Measurements from ENCODE around the gene VEGFD.

Gene VEGFD, protein sequence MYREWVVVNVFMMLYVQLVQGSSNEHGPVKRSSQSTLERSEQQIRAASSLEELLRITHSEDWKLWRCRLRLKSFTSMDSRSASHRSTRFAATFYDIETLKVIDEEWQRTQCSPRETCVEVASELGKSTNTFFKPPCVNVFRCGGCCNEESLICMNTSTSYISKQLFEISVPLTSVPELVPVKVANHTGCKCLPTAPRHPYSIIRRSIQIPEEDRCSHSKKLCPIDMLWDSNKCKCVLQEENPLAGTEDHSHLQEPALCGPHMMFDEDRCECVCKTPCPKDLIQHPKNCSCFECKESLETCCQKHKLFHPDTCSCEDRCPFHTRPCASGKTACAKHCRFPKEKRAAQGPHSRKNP

DNA sequence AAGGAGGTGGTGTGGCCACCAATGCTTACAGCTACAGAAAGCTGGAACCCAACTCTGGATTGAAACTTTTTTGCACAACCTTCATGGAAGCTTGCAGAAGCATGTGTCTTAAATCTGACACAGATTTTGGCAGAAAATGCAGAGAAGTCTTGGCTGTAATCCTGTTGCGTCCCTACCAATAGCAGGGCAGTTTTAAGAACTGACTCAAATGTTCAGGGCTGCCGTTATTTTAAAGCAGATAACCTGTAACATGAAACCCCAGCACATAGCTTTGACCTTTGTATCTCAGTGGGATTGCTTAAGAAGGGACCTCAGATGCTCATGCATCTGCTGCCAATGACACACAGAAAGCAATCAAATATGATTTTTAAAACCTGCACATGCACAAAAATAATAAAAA, at the start of gene VEGFD:
TSS of gene VEGFD (minus strand) at position 110 of the 400 bp plus-strand sequence. CDS start 467 bp downstream, outside the sequence.
- no peak within 1 kb of the TSS for H3K27ac ChIP-seq
- no peak within 1 kb of the TSS for H3K4me3 ChIP-seq

DNA sequence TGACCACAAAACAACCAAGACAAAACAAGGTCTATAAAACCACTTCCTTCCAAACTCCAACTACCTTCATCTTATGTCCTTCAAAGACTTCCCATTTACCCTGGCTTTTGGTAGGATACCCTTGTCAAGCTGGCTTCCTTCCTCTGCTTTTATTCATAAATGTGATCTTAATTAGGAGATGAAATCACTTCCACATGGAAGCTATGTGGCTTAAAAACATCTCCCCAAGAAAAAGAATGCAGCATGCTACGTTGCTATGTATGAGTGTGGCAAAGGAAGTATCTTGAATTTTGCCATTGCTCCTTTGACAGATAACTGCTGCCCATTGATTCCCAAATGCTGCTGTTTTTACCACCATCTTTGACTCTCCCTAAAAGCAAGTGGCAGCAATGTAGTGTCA, 46.4 kb upstream of the VEGFD start:
- H3K27ac ChIP-seq, result no peak overlapping the region
- H3K4me3 ChIP-seq, result no peak overlapping the region

DNA sequence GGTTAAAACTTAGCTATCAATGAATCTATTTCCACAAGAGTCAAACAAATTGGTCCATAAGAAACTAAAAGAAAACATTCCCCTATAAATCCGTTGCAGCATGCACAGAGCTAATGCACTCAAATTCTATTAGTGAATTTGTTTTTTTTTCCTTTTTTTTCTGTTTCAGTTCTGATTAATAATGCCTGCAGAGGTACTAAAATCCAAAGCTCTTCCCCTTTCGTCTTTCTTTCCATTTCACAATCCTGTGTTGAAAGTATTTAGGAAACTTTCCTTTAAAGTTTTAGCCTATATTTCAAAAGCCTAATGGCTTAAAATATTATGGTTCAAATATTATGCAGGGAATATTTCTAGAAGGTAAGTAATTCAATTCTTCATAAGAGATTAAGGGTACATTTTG, 45.9 kb upstream of the VEGFD start:
- H3K27ac ChIP-seq, result no peak overlapping the region
- no peak overlapping the region for H3K4me3 ChIP-seq

DNA sequence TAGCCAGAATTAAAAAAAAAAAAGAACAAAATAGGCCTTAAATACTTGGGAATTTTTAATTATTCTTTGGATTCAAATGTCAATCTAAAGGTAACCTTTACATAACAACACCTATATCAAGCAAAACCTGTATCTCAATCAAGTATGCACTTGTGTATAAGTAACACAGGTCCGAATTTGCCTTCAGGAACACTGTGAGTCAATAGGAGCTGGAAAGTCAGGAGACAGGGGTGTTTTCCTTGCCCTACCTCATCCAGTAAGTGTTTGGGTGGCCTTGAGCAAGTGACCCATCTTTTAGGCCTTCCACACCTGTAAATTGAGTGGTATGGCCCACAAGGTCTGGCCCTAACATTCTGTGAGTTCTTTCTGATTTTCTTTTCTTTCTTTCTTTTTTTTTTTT, 40.8 kb upstream of the VEGFD start:
- no peak overlapping the region for H3K27ac ChIP-seq

DNA sequence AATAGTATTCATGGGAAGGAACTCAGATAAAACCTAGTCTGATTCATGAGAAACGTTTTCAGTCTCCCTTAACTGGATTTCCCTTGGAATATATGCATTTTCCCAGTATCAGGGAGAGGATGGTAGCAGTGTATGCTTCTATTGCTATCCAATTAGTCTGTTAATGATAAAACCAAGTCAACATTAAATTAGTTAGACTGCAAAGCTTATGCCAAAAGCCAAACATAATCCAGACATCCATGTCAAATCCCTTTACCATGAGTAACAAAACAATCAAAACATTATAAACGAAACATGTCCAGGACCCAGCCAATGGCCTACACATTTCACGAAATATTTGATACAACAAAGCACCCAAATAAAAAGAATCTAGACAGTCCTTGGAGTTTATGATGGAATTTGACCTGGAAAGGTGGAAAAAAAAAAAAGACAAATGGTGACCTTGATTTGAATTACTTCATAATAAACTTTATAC, 34.5 kb upstream of the VEGFD start:
- H3K4me3 ChIP-seq, result no peak overlapping the region
- no peak overlapping the region for H3K27ac ChIP-seq

More for the DNA sequence above, 40.8 kb upstream of the VEGFD start:
- no peak overlapping the region for H3K4me3 ChIP-seq

DNA sequence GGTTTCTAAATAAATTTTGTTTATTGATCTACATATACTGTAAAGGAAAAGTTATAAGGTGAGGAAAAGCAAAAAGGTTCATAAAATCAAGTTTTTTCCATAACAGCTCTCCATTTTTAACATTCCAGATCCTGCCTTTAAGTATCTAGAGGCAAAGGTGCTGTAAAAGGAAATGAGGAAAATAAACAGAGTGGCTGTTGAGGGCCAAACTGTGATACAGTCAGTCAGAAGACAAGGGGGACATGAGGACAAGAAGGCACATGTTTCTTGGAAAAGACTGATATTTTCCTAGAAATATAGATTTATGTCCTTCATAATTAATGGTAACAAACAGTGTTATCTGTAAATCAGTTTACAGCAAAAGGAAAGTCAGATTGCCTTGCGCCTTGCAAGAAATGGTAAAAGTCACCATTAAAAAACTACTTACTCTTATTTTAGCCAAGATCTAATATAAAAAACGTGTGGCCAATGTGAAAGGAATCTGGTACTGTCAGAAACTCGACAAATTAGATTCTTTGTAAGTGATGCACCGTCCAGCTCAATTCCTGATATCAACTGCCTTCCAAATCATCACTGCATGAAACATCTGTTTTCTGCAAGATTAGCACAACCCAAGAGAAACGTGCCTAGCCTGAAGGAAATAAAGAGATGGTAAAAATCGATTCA, 34.0 kb upstream of the VEGFD start:
- Histone ChIP-seq H3K4me3 (no peak overlapping the region), H3K27ac (no peak overlapping the region)

DNA sequence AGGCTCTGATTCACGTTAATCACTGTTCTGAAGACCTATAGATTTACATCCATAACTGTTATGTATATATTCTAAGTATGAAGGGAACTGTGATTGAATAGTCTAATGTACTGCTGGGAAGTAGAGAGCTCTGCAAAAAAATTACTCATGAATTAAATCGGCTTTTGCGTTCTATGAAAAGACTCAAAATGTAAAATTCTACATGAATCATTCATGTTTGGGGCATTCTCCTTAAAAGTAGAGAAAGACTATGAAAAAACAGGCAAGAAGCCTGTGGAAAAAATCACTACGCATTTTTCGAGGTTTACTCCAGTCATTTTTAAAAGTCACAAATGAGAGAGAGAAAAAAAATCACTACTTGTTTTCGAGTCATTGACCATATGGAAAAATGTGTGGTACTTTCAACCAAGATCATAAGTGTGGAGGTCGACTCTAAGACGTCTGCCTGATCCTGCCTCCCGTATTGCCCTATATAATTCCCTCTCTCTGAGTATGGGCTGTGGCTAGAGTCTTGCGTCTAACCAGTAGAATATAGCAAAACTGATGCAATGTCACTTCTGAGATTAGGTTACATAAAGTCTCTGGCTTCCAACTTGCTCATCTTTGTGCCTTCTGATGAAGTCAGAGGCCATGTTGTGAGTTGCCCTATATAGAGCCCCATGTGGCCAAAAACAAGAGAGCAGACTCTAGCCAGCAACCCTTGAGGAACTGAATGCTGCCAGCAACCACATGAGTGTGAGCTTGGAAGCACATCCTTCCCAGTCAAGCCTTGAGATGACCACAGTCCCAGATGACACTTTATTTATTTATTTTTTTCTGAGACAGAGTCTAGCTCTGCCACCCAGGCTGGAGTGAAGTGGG, 32.1 kb upstream of the VEGFD start:
- no peak overlapping the region for H3K27ac ChIP-seq

DNA sequence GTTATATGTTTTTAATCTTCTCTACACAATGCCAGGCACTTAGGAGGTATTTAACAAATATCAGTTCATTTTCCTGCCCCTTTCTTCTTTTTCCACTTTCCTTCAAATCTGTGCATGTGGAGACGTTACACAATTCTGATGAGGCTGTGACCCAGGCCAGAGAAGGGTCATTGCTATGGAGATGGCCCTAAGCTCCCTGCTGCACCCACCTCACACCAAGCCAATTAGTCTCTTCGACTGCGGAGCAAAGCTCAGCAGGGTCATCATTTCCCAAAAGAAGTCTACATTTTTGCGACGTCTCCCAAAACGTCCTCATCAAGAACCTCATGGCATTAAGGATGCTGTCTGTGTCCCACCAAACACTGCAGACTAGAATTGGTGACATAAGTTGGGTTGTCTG, 28.9 kb upstream of the VEGFD start:
- H3K4me3 ChIP-seq, result no peak overlapping the region
- H3K27ac ChIP-seq, result no peak overlapping the region

More for the DNA sequence above, 32.1 kb upstream of the VEGFD start:
- no peak overlapping the region for H3K4me3 ChIP-seq

DNA sequence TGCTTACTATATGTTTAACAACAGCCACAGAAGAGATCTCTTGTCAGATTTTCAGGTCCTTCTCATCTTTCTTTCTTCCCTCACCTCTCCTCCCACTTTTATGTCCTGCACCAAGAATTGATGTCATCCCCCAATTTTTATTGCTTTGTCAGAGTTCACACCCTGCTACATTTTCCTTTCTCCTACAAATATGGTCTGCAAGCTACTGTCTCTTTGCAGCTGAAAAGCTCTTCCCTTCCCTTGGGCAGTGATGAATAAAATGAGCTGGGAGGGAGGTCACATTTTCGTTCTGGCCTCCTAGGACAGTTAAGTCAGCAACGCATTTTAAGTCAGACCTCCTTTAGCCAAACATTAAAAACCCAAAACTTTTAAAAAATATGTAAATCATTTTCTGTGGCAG, 26.7 kb upstream of the VEGFD start:
- H3K27ac ChIP-seq, result no peak overlapping the region

DNA sequence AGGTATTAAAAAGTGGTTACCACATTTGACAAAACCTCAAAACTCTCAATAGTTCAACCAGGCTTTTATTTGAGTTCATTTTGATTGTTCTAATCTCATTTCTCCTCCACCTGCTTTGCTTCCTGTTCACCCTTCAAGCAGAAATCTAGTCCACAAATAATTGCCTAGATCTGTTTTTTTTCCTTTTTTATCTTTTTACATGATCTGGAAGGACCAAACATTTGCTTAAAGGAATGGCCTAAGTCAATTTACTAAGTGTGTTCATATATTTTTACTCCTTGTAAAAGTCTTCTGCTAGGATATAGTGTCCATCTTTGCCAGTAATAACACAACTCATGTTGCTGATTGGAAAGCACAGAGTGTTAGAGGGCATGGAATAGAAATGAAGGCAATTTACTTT, 26.2 kb upstream of the VEGFD start:
- H3K27ac ChIP-seq, result no peak overlapping the region
- no peak overlapping the region for H3K4me3 ChIP-seq

More for the DNA sequence above, 26.7 kb upstream of the VEGFD start:
- H3K4me3 ChIP-seq, result no peak overlapping the region

DNA sequence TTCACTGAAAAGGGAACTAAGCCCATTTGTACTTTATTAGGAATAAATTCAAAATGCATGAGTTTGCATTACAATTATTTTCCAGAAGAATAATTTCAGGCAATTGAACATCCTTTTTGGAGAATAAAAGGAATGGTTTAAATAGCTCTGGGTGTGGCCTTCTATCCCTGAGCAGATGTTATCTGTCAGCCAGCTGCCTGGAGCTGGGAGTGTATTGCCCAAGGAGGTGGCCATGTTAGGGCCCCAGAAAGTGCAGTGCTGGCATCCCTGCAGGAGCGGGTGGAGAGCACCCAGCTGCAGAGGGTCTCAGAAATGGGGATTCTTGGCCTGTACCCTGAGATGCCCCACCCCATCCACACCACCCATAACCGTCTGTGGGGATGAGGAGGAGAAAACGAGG, 21.6 kb upstream of the VEGFD start:
- no peak overlapping the region for H3K27ac ChIP-seq
- no peak overlapping the region for H3K4me3 ChIP-seq

DNA sequence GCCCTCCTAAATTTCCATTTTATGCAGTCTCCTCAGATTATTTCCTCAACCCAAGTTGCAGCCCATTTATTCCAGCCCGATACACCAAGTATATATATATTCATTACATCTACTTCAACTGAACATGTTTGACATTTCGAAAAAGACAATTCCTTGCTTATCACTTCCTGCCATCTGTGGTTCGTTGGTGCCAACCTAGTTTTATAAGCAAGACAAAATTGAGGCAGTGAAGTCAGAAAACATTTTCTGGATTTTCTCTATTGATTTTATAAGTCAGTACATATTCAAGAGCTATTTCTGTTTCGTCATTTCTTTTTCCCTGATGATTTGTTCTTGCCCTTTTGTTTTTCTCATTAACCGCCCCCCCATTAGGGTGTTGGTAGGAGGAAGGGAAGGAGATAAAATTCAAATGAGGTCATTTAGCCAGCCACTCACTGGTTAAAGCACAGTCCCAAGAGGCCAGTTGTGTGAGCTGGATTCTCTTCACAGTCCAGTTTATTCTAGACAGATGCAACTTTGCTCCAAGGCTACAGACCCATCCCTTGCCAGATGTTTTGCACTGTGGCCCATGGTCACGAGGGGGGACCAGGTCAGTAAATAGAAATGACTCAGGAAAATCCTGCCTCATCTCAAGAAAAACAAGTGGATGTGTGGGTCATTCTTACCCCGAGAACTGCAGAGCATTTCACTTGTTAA, 20.3 kb upstream of the VEGFD start:
- no peak overlapping the region for H3K4me3 ChIP-seq
- peak overlapping the region in 1 of 21 experiments; percentile 6 for H3K27ac ChIP-seq

DNA sequence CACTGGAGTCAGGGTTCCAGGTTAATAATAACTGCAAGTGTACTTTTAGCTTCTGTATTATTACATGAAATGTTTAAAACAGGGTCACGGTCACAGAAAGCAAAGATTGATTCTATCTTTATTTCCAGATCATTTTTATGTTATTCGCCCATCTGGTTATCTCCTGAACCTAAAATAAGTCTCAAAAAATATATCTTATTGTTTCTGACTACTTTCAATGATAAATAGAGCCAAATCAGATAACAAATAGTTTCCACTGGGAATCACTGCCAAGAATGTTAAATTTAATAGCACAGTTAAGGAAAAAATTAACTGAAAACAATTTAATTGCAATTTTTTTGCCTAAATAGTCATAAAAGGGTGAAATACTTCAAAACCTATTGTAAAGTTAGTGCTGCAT, 17.2 kb upstream of the VEGFD start:
- no peak overlapping the region for H3K4me3 ChIP-seq
- H3K27ac ChIP-seq, result no peak overlapping the region

DNA sequence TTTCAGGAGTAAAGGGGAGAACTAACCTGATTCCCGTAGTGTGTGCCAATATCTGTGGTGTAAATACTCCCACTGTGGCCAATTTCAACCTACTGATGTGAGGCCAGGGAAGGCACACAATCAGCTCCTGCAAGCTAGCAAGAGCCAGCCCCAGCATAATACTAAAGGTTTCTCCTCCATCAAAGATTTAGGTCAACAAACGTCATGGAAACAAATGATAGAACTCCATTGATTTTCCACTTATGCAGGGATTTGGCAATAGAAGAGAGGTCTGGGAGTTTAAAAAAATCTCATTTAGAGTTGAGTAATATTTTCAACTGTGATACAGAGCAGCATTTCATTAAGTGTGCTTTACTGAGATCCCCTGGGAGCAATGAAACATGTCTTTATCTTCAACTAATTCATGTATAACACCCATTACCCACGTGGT, 15.8 kb upstream of the VEGFD start:
- Histone ChIP-seq H3K4me3 (no peak overlapping the region), H3K27ac (no peak overlapping the region)

DNA sequence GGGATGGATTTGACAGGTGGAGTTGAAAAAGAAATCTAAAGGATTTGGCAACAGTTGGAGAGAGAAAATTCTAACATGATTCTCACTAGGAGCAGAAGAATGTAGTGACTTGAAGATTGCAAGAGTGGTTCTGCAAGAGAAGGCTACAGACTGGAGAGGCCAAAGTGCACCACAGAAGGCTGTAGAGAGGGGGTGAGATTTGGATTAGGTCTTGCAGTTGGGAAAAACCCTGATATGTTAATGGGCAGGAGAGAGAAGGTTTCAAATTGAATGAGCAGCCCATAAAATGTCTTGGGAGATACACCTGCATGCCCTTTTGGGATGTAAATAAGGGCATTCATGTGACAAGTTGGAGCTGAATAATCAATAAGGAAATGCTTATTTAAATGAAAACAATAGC, 14.7 kb upstream of the VEGFD start:
- Histone ChIP-seq H3K4me3 (no peak overlapping the region), H3K27ac (no peak overlapping the region)

DNA sequence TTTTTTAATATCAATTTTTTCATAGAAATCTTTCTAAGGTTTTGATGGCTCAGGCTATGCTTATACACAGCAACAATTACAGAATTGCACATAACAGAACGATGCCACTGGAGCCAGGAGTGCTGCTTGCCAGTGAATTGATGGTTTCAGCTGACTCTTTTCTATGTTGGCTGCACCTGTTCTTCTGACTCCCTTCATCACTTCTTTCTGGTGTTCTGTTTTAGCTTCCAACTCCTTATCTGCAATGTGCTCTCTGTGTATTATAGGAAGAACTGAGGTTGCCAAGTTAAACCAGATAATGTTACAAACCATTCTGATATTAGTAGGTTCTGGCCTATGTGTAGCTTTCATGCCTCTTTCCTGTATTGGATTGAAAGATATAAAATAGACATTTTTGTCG, 11.6 kb upstream of the VEGFD start:
- Histone ChIP-seq H3K27ac (no peak overlapping the region), H3K4me3 (no peak overlapping the region)

DNA sequence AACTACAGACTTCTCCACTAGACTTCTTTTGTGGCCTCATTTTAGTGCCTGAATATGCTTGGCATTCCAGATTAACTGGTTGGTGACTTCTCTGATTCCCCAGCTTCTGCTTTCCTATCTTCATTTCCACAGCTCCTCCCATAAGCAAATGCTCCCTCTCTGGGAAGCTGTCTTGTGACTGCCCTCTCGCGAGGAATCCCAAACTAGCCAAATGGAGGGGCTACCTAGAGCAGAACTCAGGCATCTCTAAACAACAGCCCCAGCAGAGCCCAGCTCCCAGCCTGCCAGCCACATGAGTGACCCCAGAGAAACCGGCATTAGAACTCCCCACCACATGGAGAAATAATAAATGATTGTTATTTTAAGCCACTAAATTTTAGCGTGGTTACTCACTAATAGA, 7.6 kb upstream of the VEGFD start:
- H3K4me3 ChIP-seq, result no peak overlapping the region
- H3K27ac ChIP-seq, result no peak overlapping the region

DNA sequence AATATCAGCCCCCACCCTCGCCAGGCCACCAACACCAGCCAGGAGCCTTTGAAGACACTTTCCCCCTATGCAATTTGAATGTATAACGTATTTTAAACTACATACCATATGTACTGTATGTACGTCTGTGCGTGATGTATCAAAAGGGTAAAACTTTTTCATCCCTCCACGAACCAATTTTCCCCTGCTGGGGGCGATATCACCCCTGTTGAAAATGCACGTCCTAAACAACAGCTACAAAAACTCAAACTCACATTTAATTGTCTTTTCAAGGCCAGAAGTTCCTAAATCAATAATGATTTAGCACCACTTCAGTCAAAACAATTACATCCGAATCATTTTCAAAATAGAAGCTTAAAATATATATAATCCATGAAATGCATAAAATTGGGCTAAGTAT, 1.4 kb downstream of the VEGFD start:
- Histone ChIP-seq H3K27ac (no peak overlapping the region), H3K4me3 (no peak overlapping the region)

DNA sequence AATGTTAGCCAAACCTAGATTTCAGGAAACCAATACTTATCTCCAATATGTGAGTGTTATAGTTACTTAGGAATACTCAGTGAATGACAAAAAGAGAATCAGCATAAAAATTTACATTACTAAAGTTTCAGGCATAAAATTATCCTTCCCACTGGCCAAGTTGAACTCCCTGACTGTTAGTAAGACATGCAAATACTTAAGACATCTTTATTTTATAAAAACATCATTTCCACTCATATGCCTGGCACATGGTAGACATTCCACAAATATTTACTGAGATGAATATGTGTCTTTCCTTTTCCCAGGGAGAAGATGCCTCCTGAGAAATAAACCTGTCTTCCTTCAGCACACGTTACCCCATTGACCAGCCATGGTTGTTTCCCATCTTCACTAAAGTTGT, 7.3 kb downstream of the VEGFD start:
- H3K27ac ChIP-seq, result no peak overlapping the region
- no peak overlapping the region for H3K4me3 ChIP-seq

DNA sequence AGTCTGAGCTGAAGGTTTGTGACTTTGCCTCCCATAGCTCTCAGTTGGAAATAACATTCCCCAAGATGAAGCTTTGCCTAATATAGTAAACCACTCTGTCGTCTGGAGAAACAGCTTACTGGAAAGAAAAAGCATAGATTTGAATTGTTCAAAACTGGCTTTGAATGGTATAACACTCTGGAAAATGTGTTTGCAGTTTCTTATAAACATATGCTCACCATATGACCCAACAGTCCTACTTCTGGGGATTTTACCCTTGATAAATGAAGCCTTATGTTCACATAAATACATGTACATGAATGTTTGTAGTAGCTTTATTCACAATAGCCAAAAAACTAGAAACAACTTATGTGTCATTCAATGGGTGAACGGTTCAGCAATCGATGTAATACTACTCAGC, 10.2 kb downstream of the VEGFD start:
- H3K27ac ChIP-seq, result no peak overlapping the region
- H3K4me3 ChIP-seq, result no peak overlapping the region

Data from skin epidermis (tissue), 12 donors.